K562 (cell line): Measurements from ENCODE around the gene SF3A2. TPM values are rescaled to one million over a fixed set of nuclear protein-coding genes. Genes with fewer than 3 reads are reported as not detected.

ENCODE experiments used
- CBFA2T3 ChIP-seq: fragments of 450-650 bp; IDR thresholded peaks from 2 replicates; pipeline ENCODE4 v1.6.1; 2017
- KDM4B ChIP-seq, 2 experiments: fragments of 450-650 bp in 1 of 2; sonication (generic) in 1 of 2; IDR thresholded peaks; 2 replicates each; pipeline ENCODE4 v1.6.1; 2016 to 2017; ENCODE audit warnings: borderline replicate concordance in 2 of 2, antibody characterized with exemption in 1 of 2, low read depth in 1 of 2, mild to moderate bottlenecking in 1 of 2
- POLR2A ChIP-seq: fragments of 450-650 bp; conservative IDR thresholded peaks from 2 replicates; pipeline ENCODE4 v1.6.1; 2016
- RCOR1 ChIP-seq, 2 experiments: IDR thresholded peaks; 2 replicates each; pipeline ENCODE4 v1.6.1; 2012; ENCODE audit warnings: low read depth in 2 of 2, low read length in 2 of 2, borderline replicate concordance in 1 of 2, improper control_type of control experiment in 1 of 2
- SMARCA5 ChIP-seq: fragments of 450-650 bp; IDR thresholded peaks from 2 replicates; pipeline ENCODE4 v1.6.1; 2016
- SOX6 ChIP-seq: fragments of 450-650 bp; IDR thresholded peaks from 2 replicates; pipeline ENCODE4 v1.6.1; 2014; ENCODE audit warnings: mild to moderate bottlenecking
- ZNF551 ChIP-seq: fragments of 250-450 bp; sonication (Bioruptor Pico); IDR thresholded peaks from 2 replicates; pipeline ENCODE4 v1.5.0; 2021; ENCODE audit warnings: mild to moderate bottlenecking, moderate library complexity
- polyA plus RNA-seq, 8 experiments: library from polyadenylated mRNA; depleted of rRNA in 4 of 8; stranded (reverse) in 5 of 8; unstranded in 3 of 8; fragments of >200 nt; fragmentation: Nextera tagmentation in 2 of 8; fragmentation: Illumina TruSeq in 1 of 8; extraction: Ambion mirVana in 2 of 8; extraction: Trizol in 1 of 8; gene quantifications; 2 replicates each; pipeline versions ENCODE4 v1.2.1 to v1.2.3, GENCODE V29; 2011 to 2014; ENCODE audit warnings: inconsistent platforms in 1 of 8, missing spikeins in 1 of 8
- total RNA-seq, 7 experiments: library from RNA; depleted of rRNA in 6 of 7; stranded (reverse); fragments of >200 nt in 6 of 7; fragmentation: Illumina TruSeq in 2 of 7; extraction: Trizol in 2 of 7; gene quantifications; 2 replicates each; pipeline versions ENCODE4 v1.2.1 to v1.2.3, GENCODE V29; 2011 to 2021; ENCODE audit warnings: low replicate concordance in 1 of 7
- TF ChIP-seq, protein P1 (sequence below): sonication (generic); formaldehyde crosslinking; IDR thresholded peaks from 2 replicates; pipeline ENCODE4 v1.8.1; 2022; ENCODE audit warnings: missing genetic modification reagents
- TF ChIP-seq, protein P2 (sequence below), 3 experiments: IDR thresholded peaks in 2 of 3; conservative IDR thresholded peaks in 1 of 3; 2 replicates each; pipeline ENCODE4 v1.5.1; 2011 to 2012; ENCODE audit warnings: low read length in 3 of 3, mild to moderate bottlenecking in 3 of 3, control low read depth in 2 of 3, improper control_type of control experiment in 1 of 3, inconsistent platforms in 1 of 3, low read depth in 1 of 3, mixed read lengths in 1 of 3, moderate library complexity in 1 of 3; ENCODE audit not compliant: insufficient read depth in 2 of 3

Gene SF3A2
- total and polyA plus RNA-seq, 9 of the 15 experiments (the other 6 are each of a cell fraction or from before 2014, with no cell fraction given), result 0.17 to 194 (median 22.8) TPM

DNA sequence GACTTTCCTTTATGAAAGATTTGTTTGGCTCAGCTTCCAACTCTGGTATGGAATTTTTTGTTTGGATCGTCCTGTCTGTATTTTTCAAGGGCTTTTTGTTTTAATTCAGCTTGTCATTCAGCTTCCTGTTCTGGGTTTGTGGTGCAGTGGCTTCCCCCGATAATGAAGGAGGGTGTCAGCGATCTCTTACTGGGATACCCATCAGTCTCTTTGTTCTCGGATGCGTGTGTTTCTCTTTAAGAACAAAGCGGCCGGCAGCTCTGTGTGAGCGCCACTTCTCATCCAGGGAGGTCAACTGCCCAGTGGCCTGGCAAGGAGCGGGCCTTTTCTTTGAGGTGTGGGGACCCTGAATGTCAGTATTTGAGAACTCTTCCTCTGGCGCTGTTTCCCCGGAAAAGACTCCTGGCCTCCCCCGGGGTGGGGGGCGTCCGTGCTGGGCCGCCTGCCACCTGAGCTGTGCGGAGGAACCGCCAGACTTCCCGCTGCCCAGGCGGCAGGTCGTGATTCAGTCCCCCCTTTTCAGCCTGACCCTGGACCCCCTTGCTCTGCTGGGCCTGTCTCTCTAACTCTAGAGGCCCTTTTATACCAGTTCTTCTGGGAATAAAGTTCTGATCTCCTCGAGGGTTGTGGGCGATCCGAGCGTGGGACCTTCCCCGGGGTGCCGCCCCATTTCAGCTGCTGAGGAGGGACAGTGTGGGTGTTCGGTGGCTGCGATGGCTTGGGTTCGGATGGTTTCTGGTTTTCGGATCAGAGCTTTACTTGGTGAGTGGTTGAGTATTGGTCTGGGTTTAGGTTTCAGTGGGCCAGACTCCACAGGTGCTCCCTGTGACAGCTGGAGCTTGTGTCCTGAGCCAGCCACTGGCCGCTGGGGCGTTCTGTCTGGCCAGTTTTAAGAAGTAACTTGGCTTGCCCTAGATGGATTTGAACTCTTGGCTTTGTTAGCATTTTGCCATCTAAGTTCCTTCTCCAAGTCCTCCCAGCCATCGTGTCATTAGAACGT, 3.4 kb downstream of the SF3A2 start (continued):
- TF ChIP-seq ZNF551 (CRISPR knock-in tag) (no peak), CBFA2T3 (0 out of 2 replicates have a peak, but pooled peaks have one; percentile 28), RCOR1 (IDR thresholded peaks at IDR 0.05; ENCODE audit: borderline replicate concordance in 1 of 2, low read depth in 2 of 2, low read length in 2 of 2) (peak in 1 of 2 experiments; percentile 45; a peak in 1 of 4 replicates), SOX6 (0 out of 2 replicates have a peak, but pooled peaks have one; percentile 37), POLR2A (0 out of 2 replicates have a peak, but pooled peaks have one; percentile 7), KDM4B (IDR thresholded peaks at IDR 0.05; ENCODE audit: borderline replicate concordance in 2 of 2, low read depth in 1 of 2) (no peak), SMARCA5 (peak; percentile 33; the same call in 1 of the 2 replicates)
- TF ChIP-seq, protein P1, sequence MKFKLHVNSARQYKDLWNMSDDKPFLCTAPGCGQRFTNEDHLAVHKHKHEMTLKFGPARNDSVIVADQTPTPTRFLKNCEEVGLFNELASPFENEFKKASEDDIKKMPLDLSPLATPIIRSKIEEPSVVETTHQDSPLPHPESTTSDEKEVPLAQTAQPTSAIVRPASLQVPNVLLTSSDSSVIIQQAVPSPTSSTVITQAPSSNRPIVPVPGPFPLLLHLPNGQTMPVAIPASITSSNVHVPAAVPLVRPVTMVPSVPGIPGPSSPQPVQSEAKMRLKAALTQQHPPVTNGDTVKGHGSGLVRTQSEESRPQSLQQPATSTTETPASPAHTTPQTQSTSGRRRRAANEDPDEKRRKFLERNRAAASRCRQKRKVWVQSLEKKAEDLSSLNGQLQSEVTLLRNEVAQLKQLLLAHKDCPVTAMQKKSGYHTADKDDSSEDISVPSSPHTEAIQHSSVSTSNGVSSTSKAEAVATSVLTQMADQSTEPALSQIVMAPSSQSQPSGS (CRISPR knock-in tag), result no peak
- TF ChIP-seq, protein P2, sequence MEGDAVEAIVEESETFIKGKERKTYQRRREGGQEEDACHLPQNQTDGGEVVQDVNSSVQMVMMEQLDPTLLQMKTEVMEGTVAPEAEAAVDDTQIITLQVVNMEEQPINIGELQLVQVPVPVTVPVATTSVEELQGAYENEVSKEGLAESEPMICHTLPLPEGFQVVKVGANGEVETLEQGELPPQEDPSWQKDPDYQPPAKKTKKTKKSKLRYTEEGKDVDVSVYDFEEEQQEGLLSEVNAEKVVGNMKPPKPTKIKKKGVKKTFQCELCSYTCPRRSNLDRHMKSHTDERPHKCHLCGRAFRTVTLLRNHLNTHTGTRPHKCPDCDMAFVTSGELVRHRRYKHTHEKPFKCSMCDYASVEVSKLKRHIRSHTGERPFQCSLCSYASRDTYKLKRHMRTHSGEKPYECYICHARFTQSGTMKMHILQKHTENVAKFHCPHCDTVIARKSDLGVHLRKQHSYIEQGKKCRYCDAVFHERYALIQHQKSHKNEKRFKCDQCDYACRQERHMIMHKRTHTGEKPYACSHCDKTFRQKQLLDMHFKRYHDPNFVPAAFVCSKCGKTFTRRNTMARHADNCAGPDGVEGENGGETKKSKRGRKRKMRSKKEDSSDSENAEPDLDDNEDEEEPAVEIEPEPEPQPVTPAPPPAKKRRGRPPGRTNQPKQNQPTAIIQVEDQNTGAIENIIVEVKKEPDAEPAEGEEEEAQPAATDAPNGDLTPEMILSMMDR (IDR thresholded peaks at IDR 0.05 in 2 of 3, conservative IDR thresholded peaks at IDR 0.05 in 1 of 3; ENCODE audit: insufficient read depth in 2 of 3, low read depth in 1 of 3, low read length in 3 of 3), result 0 out of 6 replicates have a peak, but pooled peaks of 1 of the 3 experiments have one; percentile 3
